ENCODE results near the gene FAT1.

DNA sequence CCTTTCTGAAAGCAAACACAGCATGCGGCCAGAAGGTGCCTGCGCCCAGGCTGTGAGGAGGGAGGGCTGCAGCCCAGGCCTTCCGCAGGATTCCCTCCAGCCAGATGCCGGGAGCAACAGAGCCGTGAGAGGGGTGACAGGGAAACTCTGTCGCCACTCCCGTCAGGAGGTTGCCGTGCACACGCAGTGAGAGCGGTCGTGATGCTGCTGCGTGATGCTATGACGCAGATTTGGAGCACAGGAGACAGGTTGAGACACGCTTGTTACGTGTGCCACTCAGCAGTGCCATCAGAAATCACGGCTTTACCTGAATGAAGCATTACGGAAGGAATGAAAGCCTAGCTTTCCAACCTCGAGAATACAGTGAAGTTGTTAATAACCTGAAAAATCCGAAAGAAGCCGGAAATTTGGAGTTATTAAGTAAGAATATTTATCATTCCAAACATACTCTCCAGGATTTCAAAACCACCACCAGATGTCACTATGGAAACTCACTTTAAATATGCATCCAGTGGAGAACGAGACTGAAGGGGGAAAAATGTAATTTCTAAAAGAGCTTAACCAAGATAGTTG, 54.4 kb downstream of the FAT1 start:
- TF ChIP-seq ZNF76 (tag by site-specific recombination; IDR thresholded peaks at IDR 0.05; ENCODE audit: borderline replicate concordance, low read depth): no peak
- TF ChIP-seq, protein P1, sequence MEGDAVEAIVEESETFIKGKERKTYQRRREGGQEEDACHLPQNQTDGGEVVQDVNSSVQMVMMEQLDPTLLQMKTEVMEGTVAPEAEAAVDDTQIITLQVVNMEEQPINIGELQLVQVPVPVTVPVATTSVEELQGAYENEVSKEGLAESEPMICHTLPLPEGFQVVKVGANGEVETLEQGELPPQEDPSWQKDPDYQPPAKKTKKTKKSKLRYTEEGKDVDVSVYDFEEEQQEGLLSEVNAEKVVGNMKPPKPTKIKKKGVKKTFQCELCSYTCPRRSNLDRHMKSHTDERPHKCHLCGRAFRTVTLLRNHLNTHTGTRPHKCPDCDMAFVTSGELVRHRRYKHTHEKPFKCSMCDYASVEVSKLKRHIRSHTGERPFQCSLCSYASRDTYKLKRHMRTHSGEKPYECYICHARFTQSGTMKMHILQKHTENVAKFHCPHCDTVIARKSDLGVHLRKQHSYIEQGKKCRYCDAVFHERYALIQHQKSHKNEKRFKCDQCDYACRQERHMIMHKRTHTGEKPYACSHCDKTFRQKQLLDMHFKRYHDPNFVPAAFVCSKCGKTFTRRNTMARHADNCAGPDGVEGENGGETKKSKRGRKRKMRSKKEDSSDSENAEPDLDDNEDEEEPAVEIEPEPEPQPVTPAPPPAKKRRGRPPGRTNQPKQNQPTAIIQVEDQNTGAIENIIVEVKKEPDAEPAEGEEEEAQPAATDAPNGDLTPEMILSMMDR (tag by site-specific recombination; IDR thresholded peaks at IDR 0.05): no peak
- no peak for TF ChIP-seq SALL2 (tag by site-specific recombination; IDR thresholded peaks at IDR 0.05; ENCODE audit: borderline replicate concordance)
- TF ChIP-seq ZNF121 (tag by site-specific recombination; IDR thresholded peaks at IDR 0.05): no peak
- TF ChIP-seq, protein P2, sequence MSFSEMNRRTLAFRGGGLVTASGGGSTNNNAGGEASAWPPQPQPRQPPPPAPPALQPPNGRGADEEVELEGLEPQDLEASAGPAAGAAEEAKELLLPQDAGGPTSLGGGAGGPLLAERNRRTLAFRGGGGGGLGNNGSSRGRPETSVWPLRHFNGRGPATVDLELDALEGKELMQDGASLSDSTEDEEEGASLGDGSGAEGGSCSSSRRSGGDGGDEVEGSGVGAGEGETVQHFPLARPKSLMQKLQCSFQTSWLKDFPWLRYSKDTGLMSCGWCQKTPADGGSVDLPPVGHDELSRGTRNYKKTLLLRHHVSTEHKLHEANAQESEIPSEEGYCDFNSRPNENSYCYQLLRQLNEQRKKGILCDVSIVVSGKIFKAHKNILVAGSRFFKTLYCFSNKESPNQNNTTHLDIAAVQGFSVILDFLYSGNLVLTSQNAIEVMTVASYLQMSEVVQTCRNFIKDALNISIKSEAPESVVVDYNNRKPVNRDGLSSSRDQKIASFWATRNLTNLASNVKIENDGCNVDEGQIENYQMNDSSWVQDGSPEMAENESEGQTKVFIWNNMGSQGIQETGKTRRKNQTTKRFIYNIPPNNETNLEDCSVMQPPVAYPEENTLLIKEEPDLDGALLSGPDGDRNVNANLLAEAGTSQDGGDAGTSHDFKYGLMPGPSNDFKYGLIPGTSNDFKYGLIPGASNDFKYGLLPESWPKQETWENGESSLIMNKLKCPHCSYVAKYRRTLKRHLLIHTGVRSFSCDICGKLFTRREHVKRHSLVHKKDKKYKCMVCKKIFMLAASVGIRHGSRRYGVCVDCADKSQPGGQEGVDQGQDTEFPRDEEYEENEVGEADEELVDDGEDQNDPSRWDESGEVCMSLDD (tag by site-specific recombination; IDR thresholded peaks at IDR 0.05): no peak
- no peak for TF ChIP-seq AEBP2 (tag by site-specific recombination; IDR thresholded peaks at IDR 0.05; ENCODE audit: borderline replicate concordance)
